Mesenchymal stem cell (in vitro differentiated cells and primary cell): ENCODE data around the gene CDYL2.
"Not testable (repeated sequence)": the region's sequence is repeated elsewhere in the genome, so short reads cannot be mapped to it uniquely, and the experiment has no call there.

Source experiments
- DNase-seq: peaks from one replicate; pipeline ENCODE4 v3.0.0-alpha.2; 2013
- H2AFZ ChIP-seq: one replicate; pipeline ENCODE4 v1.6.1; 2013; ENCODE audit warnings: low read depth, mild to moderate bottlenecking, control low read depth, inconsistent platforms, low read length, moderate library complexity
- H2AK5ac ChIP-seq: 2 replicates; pipeline ENCODE4 v1.6.1; 2013; ENCODE audit warnings: low read length, moderate library complexity, mild to moderate bottlenecking, inconsistent platforms; ENCODE audit not compliant: severe bottlenecking
- H2BK120ac ChIP-seq: one replicate; pipeline ENCODE4 v1.6.1; 2013; ENCODE audit warnings: low read depth, mild to moderate bottlenecking, inconsistent platforms, low read length, moderate library complexity
- H2BK12ac ChIP-seq, 2 experiments: one replicate each; pipeline ENCODE4 v1.6.1; 2013; ENCODE audit warnings: inconsistent platforms in 2 of 2, low read length in 2 of 2, mild to moderate bottlenecking in 2 of 2, moderate library complexity in 2 of 2, control low read depth in 1 of 2
- H2BK15ac ChIP-seq: one replicate; pipeline ENCODE4 v1.6.1; 2013; ENCODE audit warnings: mild to moderate bottlenecking, low read depth, inconsistent platforms; ENCODE audit not compliant: poor library complexity, severe bottlenecking
- H2BK5ac ChIP-seq: 2 replicates; pipeline ENCODE4 v1.6.1; 2013; ENCODE audit warnings: low read depth, mild to moderate bottlenecking, low read length, control low read depth, inconsistent platforms; ENCODE audit not compliant: poor library complexity, severe bottlenecking
- H3K14ac ChIP-seq, 2 experiments: one replicate each; pipeline ENCODE4 v1.6.1; 2013; ENCODE audit warnings: inconsistent platforms in 2 of 2, low read length in 2 of 2, control low read depth in 1 of 2, mild to moderate bottlenecking in 1 of 2, moderate library complexity in 1 of 2
- H3K18ac ChIP-seq, 2 experiments: one replicate each; pipeline ENCODE4 v1.6.1; 2013; ENCODE audit warnings: inconsistent platforms in 2 of 2, low read length in 2 of 2, control low read depth in 1 of 2, low read depth in 1 of 2, mild to moderate bottlenecking in 1 of 2
- H3K23ac ChIP-seq, 2 experiments: one replicate each; pipeline ENCODE4 v1.6.1; 2013; ENCODE audit warnings: inconsistent platforms in 2 of 2, low read length in 2 of 2, mild to moderate bottlenecking in 2 of 2, moderate library complexity in 2 of 2, control low read depth in 1 of 2
- H3K27ac ChIP-seq: 2 replicates; pipeline ENCODE4 v1.5.1; 2013; ENCODE audit warnings: mild to moderate bottlenecking, moderate library complexity, low read length, control low read depth, inconsistent platforms; ENCODE audit not compliant: poor library complexity, severe bottlenecking
- H3K27me3 ChIP-seq, 2 experiments: 2 replicates each; pipeline versions ENCODE4 v1.6.1 to v1.7.0; 2013; ENCODE audit warnings: low read length in 2 of 2, mild to moderate bottlenecking in 2 of 2, moderate library complexity in 2 of 2, control low read depth in 1 of 2, inconsistent platforms in 1 of 2; ENCODE audit not compliant: control insufficient read depth in 1 of 2, insufficient read depth in 1 of 2
- H3K36me3 ChIP-seq, 2 experiments: 2 replicates each; pipeline versions ENCODE4 v1.6.1 to v1.7.0; 2013; ENCODE audit warnings: low read length in 2 of 2, control low read depth in 1 of 2, inconsistent platforms in 1 of 2, low read depth in 1 of 2, mild to moderate bottlenecking in 1 of 2; ENCODE audit not compliant: insufficient read depth in 2 of 2, control insufficient read depth in 1 of 2
- H3K4ac ChIP-seq, 2 experiments: one replicate each; pipeline ENCODE4 v1.6.1; 2013; ENCODE audit warnings: inconsistent platforms in 2 of 2, low read length in 2 of 2, mild to moderate bottlenecking in 2 of 2, moderate library complexity in 2 of 2, control low read depth in 1 of 2, low read depth in 1 of 2
- H3K4me1 ChIP-seq: 2 replicates; pipeline ENCODE4 v1.6.1; 2013; ENCODE audit warnings: low read depth, low read length, control low read depth; ENCODE audit not compliant: control insufficient read depth, insufficient read depth
- H3K4me2 ChIP-seq: 2 replicates; pipeline ENCODE4 v1.6.1; 2013; ENCODE audit warnings: low read length, mild to moderate bottlenecking, inconsistent platforms; ENCODE audit not compliant: poor library complexity, severe bottlenecking
- H3K4me3 ChIP-seq, 2 experiments: 2 replicates each; pipeline versions ENCODE4 v1.5.1 to v1.7.0; 2013; ENCODE audit warnings: low read length in 2 of 2, mild to moderate bottlenecking in 2 of 2, control low read depth in 1 of 2, low read depth in 1 of 2; ENCODE audit not compliant: insufficient read depth in 1 of 2
- H3K79me1 ChIP-seq: replicated peaks from 2 replicates; pipeline ENCODE4 v1.6.1; 2013; ENCODE audit warnings: mild to moderate bottlenecking, control low read depth, low read length, inconsistent platforms; ENCODE audit not compliant: poor library complexity, severe bottlenecking
- H3K9ac ChIP-seq: 2 replicates; pipeline ENCODE4 v1.7.0; 2013; ENCODE audit warnings: mild to moderate bottlenecking, low read length, moderate library complexity
- H3K9me3 ChIP-seq: 2 replicates; pipeline ENCODE4 v1.7.0; 2013; ENCODE audit warnings: mild to moderate bottlenecking, low read length; ENCODE audit not compliant: control insufficient read depth
- H4K8ac ChIP-seq: one replicate; pipeline ENCODE4 v1.6.1; 2013; ENCODE audit warnings: inconsistent platforms, mild to moderate bottlenecking, low read length, moderate library complexity
- H4K91ac ChIP-seq: one replicate; pipeline ENCODE4 v1.6.1; 2013; ENCODE audit warnings: mild to moderate bottlenecking, low read length, inconsistent platforms
- WGBS: methylation state at CpG from one replicate; pipeline ENCODE4 v1.1.7; 2013; ENCODE audit warnings: mixed read lengths; 5-methylcytosine and 5-hydroxymethylcytosine counted together

The CDYL2 gene

DNA sequence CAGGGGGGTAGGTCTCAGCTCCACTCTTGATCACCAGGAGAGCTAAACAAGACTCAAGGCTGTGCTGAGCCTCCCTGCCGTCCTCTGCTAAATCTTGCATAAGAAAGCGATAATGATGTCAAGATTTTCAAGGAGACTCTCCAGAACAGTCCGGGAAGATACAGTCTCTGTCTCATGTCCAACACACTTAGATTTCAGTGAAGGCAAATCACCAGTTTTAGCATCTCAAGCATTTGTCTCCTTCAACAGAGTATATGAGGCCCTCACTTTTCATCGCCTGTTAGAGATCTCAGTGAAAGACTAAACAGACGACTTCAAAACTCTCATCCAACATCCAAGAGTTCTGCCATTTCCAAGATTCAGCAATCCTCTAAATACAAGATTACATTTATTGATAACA, 13.6 kb downstream of the CDYL2 start:
- no peak overlapping the region for H2AK5ac ChIP-seq
- H3K9me3 ChIP-seq: no peaks in the 10 kb centered on the region
- no peak overlapping the region for H3K4me3 ChIP-seq
- H4K91ac ChIP-seq: no peak overlapping the region
- H3K23ac ChIP-seq: no peak overlapping the region
- no peak overlapping the region for H2AFZ ChIP-seq
- H3K27ac ChIP-seq: no peak overlapping the region
- no peak overlapping the region for H2BK5ac ChIP-seq
- WGBS: 88% methylated on average over 5 of the region's 5 CpGs
- H2BK120ac ChIP-seq: no peak overlapping the region
- H3K18ac ChIP-seq: no peak overlapping the region
- H4K8ac ChIP-seq: no peak overlapping the region
- no peak overlapping the region for H2BK15ac ChIP-seq
- H3K36me3 ChIP-seq: no peaks in the 10 kb centered on the region
- no peak overlapping the region for H3K14ac ChIP-seq
- H2BK12ac ChIP-seq: no peak overlapping the region
- no peak overlapping the region for H3K4ac ChIP-seq
- no peaks in the 10 kb centered on the region for H3K27me3 ChIP-seq
- H3K4me1 ChIP-seq: no peaks in the 10 kb centered on the region
- no peak overlapping the region for H3K4me2 ChIP-seq
- no peaks in the 10 kb centered on the region for H3K79me1 ChIP-seq
- no peak for DNase-seq
- H3K9ac ChIP-seq: no peak overlapping the region

DNA sequence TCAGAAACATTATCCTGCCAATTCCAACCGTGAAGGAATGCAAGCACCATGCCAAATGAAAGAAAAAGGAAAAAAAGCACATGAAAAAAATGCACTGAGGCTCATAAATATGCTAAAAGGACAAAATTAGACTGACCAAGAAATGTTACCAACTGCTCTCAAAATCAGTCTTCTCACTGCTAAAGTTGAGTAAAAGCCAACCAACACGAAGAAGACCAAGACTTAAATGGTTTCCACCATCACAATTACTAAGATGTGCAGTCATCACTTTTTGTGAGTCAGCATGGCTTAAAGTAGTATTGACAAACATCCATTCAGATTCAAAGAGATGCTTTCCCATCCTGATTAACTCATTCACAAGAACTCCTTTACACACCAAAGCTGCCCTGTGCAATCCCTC, 16.4 kb downstream of the CDYL2 start:
- Histone ChIP-seq H3K4me2 (no peak overlapping the region), H3K27ac (no peak overlapping the region), H3K27me3 (no peaks in the 10 kb centered on the region), H3K23ac (no peak overlapping the region), H2AFZ (no peak overlapping the region), H2BK120ac (no peak overlapping the region), H2BK12ac (no peak overlapping the region), H2BK5ac (no peak overlapping the region), H3K9ac (no peak overlapping the region), H3K18ac (no peak overlapping the region), H2AK5ac (no peak overlapping the region), H3K4ac (no peak overlapping the region), H3K36me3 (no peaks in the 10 kb centered on the region), H3K79me1 (no peaks in the 10 kb centered on the region), H2BK15ac (no peak overlapping the region), H3K4me3 (no peak overlapping the region), H3K4me1 (no peaks in the 10 kb centered on the region), H4K91ac (no peak overlapping the region), H3K14ac (no peak overlapping the region), H3K9me3 (no peaks in the 10 kb centered on the region), H4K8ac (no peak overlapping the region)
- DNase-seq: no peak
- WGBS: 29% methylated on average over 2 of the region's 2 CpGs

GRCh38 chr16:80786561-80786960, 17.8 kb downstream of the CDYL2 start:
- H2BK15ac ChIP-seq, H3K4ac ChIP-seq, H2BK120ac ChIP-seq, H3K79me1 ChIP-seq, H4K91ac ChIP-seq, H3K9me3 ChIP-seq, H2BK12ac ChIP-seq, H3K9ac ChIP-seq, H2AFZ ChIP-seq, H3K4me1 ChIP-seq, H3K23ac ChIP-seq, H4K8ac ChIP-seq, H3K27me3 ChIP-seq, H3K18ac ChIP-seq, H3K4me3 ChIP-seq, H3K27ac ChIP-seq, DNase-seq, H2BK5ac ChIP-seq, H2AK5ac ChIP-seq, H3K4me2 ChIP-seq, H3K14ac ChIP-seq, H3K36me3 ChIP-seq: not testable (repeated sequence)
- WGBS: 100% methylated on average over 2 of the region's 3 CpGs

GRCh38 chr16:80784951-80785350, 19.4 kb downstream of the CDYL2 start:
- Histone ChIP-seq H2BK12ac (no peak overlapping the region), H3K9ac (no peak overlapping the region), H3K4me2 (no peak overlapping the region), H3K27ac (no peak overlapping the region), H3K36me3 (no peaks in the 10 kb centered on the region), H3K4me1 (no peaks in the 10 kb centered on the region), H3K14ac (no peak overlapping the region), H2AK5ac (no peak overlapping the region), H3K23ac (no peak overlapping the region), H2BK120ac (no peak overlapping the region), H3K4ac (no peak overlapping the region), H3K4me3 (no peak overlapping the region), H2BK15ac (no peak overlapping the region), H4K91ac (no peak overlapping the region), H4K8ac (no peak overlapping the region), H3K9me3 (peaks cover 8% of the 10 kb centered on the region), H3K79me1 (no peaks in the 10 kb centered on the region), H2AFZ (no peak overlapping the region), H3K18ac (no peak overlapping the region), H3K27me3 (no peaks in the 10 kb centered on the region), H2BK5ac (no peak overlapping the region)
- 63% methylated on average over 3 of the region's 3 CpGs for WGBS
- DNase-seq: no peak
